ENCODE measurements around the gene ALAS1. TPM values are rescaled to one million over a fixed set of nuclear protein-coding genes. Genes with fewer than 3 reads are reported as not detected.

The ALAS1 gene
- total and polyA plus RNA-seq, 2 of the 13 experiments (the other 11 are each of a cell fraction or from before 2014, with no cell fraction given) = 36.0 to 43.2 TPM

GRCh38 chr3:52177701-52178042, 20.3 kb upstream of the ALAS1 start:
- CTCF ChIA-PET (ENCODE audit: low intra/inter-chr PET ratio, low total read pairs) = no interaction called here
- Histone ChIP-seq H3K36me3 (replicated peaks in 1 of 2; ENCODE audit: control insufficient read depth in 1 of 2, insufficient read depth in 2 of 2, low read length in 2 of 2) (no peaks in the 10 kb centered on the region), H4K20me1 (ENCODE audit: insufficient read depth, low read length) (no peaks in the 10 kb centered on the region), H2AFZ (ENCODE audit: low read length) (no peak overlapping the region), H3K4me3 (replicated peaks in 1 of 3; ENCODE audit: insufficient read depth in 1 of 3, low read depth in 2 of 3, low read length in 3 of 3) (peak overlapping the region; percentile 43 to 60 (median 48); a peak in 5 of 6 replicates), H3K27ac (ENCODE audit: extremely low read length, insufficient read depth, low read length) (peak overlapping the region; percentile 85), H3K79me2 (ENCODE audit: insufficient read depth, low read length) (no peaks in the 10 kb centered on the region), H3K4me2 (ENCODE audit: low read depth, low read length) (peak overlapping the region; percentile 82), H3K9me3 (ENCODE audit: low read length) (no peaks in the 10 kb centered on the region), H3K27me3 (ENCODE audit: control insufficient read depth in 1 of 2, insufficient read depth in 2 of 2, low read length in 2 of 2) (no peaks in the 10 kb centered on the region), H3K4me1 (ENCODE audit: insufficient read depth, low read length) (peaks cover 69% of the 10 kb centered on the region), H3K9ac (ENCODE audit: insufficient read depth, low read depth, low read length) (peak overlapping the region; percentile 61; the same call in 1 of the 2 replicates)
- BruUV-seq (replicated peaks) = no TSS peak
- ATAC-seq = peak; percentile 77
- peak; percentile 63 for DNase-seq (ENCODE audit: low spot score)
- in situ Hi-C loops (cut with HindIII; ENCODE audit: extremely low pct_ligation_motif_present, low pct_unique_long_range_greater_than_20kb) = no loop called here
- 3% methylated on average over 5 of the region's 5 CpGs for WGBS (ENCODE audit: low lambda C conversion rate)
- intact Hi-C loops (cut with micrococcal nuclease; ENCODE audit: unreplicated experiment) = loop anchor here (1.0 kb wide), 1 partner anchor 20 kb away; no protein-coding TSS in a partner anchor
- POLR2A ChIA-PET = interaction anchor here (0.8 to 3.5 kb wide), 10 partner anchors 8 to 211 kb away, joined by 3 to 30 read pairs (median 6); partner anchors contain the start of genes ACY1, ALAS1, PCBP4 and POC1A
- no peak for FAIRE-seq
- TF ChIP-seq GZF1 (CRISPR knock-in tag; IDR thresholded peaks at IDR 0.05) (0 out of 2 replicates have a peak, but pooled peaks have one; percentile 7), SNAPC2 (CRISPR knock-in tag; IDR thresholded peaks at IDR 0.05) (no peak), ZNF263 (CRISPR knock-in tag; IDR thresholded peaks at IDR 0.05) (no peak; the same call in 1 of the 2 replicates), SOX6 (IDR thresholded peaks at IDR 0.05) (no peak), SOX6 (CRISPR knock-in tag; IDR thresholded peaks at IDR 0.05) (peak; percentile 6; the same call in 1 of the 2 replicates), BRF2 (CRISPR knock-in tag; IDR thresholded peaks at IDR 0.05) (no peak), NFAT5 (CRISPR knock-in tag; IDR thresholded peaks at IDR 0.05) (no peak), KDM2A (CRISPR knock-in tag; IDR thresholded peaks at IDR 0.05; ENCODE audit: borderline replicate concordance, low read depth) (no peak), HDAC2 (CRISPR knock-in tag; IDR thresholded peaks at IDR 0.05) (no peak), MLXIP (CRISPR knock-in tag; IDR thresholded peaks at IDR 0.05; ENCODE audit: borderline replicate concordance) (no peak), MLX (CRISPR knock-in tag; IDR thresholded peaks at IDR 0.05) (no peak; the same call in 1 of the 2 replicates), ASH2L (IDR thresholded peaks at IDR 0.05; ENCODE audit: insufficient read length, low read depth, low read length) (peak; percentile 15), SAP130 (CRISPR knock-in tag; IDR thresholded peaks at IDR 0.05; ENCODE audit: low read depth) (no peak), ZNF275 (CRISPR knock-in tag; IDR thresholded peaks at IDR 0.05; ENCODE audit: borderline replicate concordance) (no peak)

Data from HepG2 (cell line).